HCT116 (cell line): ENCODE data around the gene SYNE2. TPM values are rescaled to one million over a fixed set of nuclear protein-coding genes. Genes with fewer than 3 reads are reported as not detected.

Source experiments
- ATAC-seq: fragments of 200-7000 bp; cut with Tn5 transposase; 2 replicates; pipeline ENCODE4 v1.9.1; 2020; ENCODE audit warnings: mild to moderate bottlenecking, moderate library complexity
- BruUV-seq: library from RNA; stranded (reverse); fragments of 400-500 nt; replicated peaks from 2 replicates; lab custom pipeline; 2021; lab: Mats Ljungman, UMichigan
- CTCF ChIA-PET: fragments of 300-600 bp; sonication (Branson Sonifier 250); formaldehyde crosslinking; loops from one replicate; lab custom pipeline; 2021; ENCODE audit warnings: antibody characterized with exemption; lab: Charles Lee
- POLR2A ChIA-PET: fragments of 300-600, 350-600 bp; sonication (Branson Sonifier 250); formaldehyde crosslinking; loops from one replicate; lab custom pipeline; 2021; ENCODE audit warnings: antibody characterized with exemption; lab: Charles Lee
- RAD21 ChIA-PET, 2 experiments: fragments of 300-600 bp; sonication (Branson Sonifier 250); formaldehyde crosslinking; loops; one replicate each; lab custom pipeline; 2023; ENCODE audit warnings: low total read pairs in 2 of 2; ENCODE audit not compliant: uncharacterized antibody in 2 of 2, unreplicated experiment in 2 of 2, low non-redundant PET in 1 of 2; lab: Charles Lee
- DNase-seq: peaks from one replicate; pipeline ENCODE4 v3.0.0-alpha.2; 2010; ENCODE audit warnings: low read depth, low spot score
- H2AFZ ChIP-seq: fragments of 200-600 bp; shearing (Covaris generic), sonication (generic); 2 replicates; pipeline ENCODE4 v1.6.1; 2017; ENCODE audit warnings: low read depth, mixed run types, mixed read lengths, antibody characterized with exemption, low read length; ENCODE audit not compliant: poor library complexity, severe bottlenecking
- H3K27ac ChIP-seq: 2 replicates; pipeline ENCODE4 v1.5.1; 2012; ENCODE audit warnings: low read depth, low read length
- H3K27me3 ChIP-seq: fragments of 200-600 bp; sonication (generic); 2 replicates; pipeline ENCODE4 v1.6.1; 2016; ENCODE audit warnings: mixed run types, low read length, mixed read lengths; ENCODE audit not compliant: insufficient read depth
- H3K36me3 ChIP-seq, 2 experiments: fragments of 200-500 bp in 1 of 2; fragments of 200-600 bp in 1 of 2; sonication (Bioruptor generic) in 1 of 2; sonication (generic) in 1 of 2; 2 replicates each; pipeline versions ENCODE4 v1.5.1 to v1.6.1; 2014 to 2016; ENCODE audit warnings: low read length in 2 of 2, inconsistent platforms in 1 of 2, mixed read lengths in 1 of 2, mixed run types in 1 of 2; ENCODE audit not compliant: insufficient read depth in 2 of 2, control insufficient read depth in 1 of 2
- H3K4me1 ChIP-seq, 2 experiments: fragments of 200-600 bp in 1 of 2; sonication (generic) in 1 of 2; 2 replicates each; pipeline versions ENCODE4 v1.5.1 to v1.6.1; 2012 to 2017; ENCODE audit warnings: low read length in 2 of 2, inconsistent platforms in 1 of 2, mild to moderate bottlenecking in 1 of 2, mixed read lengths in 1 of 2, mixed run types in 1 of 2, moderate library complexity in 1 of 2; ENCODE audit not compliant: insufficient read depth in 2 of 2, control insufficient read depth in 1 of 2
- H3K4me2 ChIP-seq: fragments of 200-600 bp; sonication (generic); 2 replicates; pipeline ENCODE4 v1.6.1; 2017; ENCODE audit warnings: mixed run types, low read length, mixed read lengths
- H3K4me3 ChIP-seq, 2 experiments: fragments of 200-600 bp in 1 of 2; sonication (generic) in 1 of 2; replicated peaks in 1 of 2; 2 replicates each; pipeline ENCODE4 v1.5.1; 2011 to 2016; ENCODE audit warnings: low read length in 2 of 2, control low read depth in 1 of 2, low read depth in 1 of 2, mild to moderate bottlenecking in 1 of 2, mixed read lengths in 1 of 2, mixed run types in 1 of 2
- H3K79me2 ChIP-seq: fragments of 200-600 bp; sonication (generic); 2 replicates; pipeline ENCODE4 v1.6.1; 2017; ENCODE audit warnings: mild to moderate bottlenecking, mixed run types, low read length, moderate library complexity, mixed read lengths; ENCODE audit not compliant: insufficient read depth
- H3K9ac ChIP-seq: fragments of 200-600 bp; sonication (generic); 2 replicates; pipeline ENCODE4 v1.6.1; 2016; ENCODE audit warnings: low read length, mixed read lengths
- H3K9me2 ChIP-seq: fragments of 200-600 bp; sonication (generic), shearing (Covaris generic); 2 replicates; pipeline ENCODE4 v1.6.1; 2017; ENCODE audit warnings: mixed run types, mild to moderate bottlenecking, moderate library complexity; ENCODE audit not compliant: insufficient read depth
- H3K9me3 ChIP-seq, 2 experiments: fragments of 200-500 bp in 1 of 2; fragments of 200-600 bp in 1 of 2; sonication (Bioruptor generic) in 1 of 2; sonication (generic) in 1 of 2; 2 replicates each; pipeline ENCODE4 v1.6.1; 2014 to 2017; ENCODE audit warnings: low read length in 2 of 2, mixed read lengths in 2 of 2, inconsistent platforms in 1 of 2, low read depth in 1 of 2, mild to moderate bottlenecking in 1 of 2, mixed run types in 1 of 2, moderate library complexity in 1 of 2; ENCODE audit not compliant: control insufficient read depth in 1 of 2, insufficient read depth in 1 of 2
- H4K20me1 ChIP-seq: fragments of 200-600 bp; sonication (generic), shearing (Covaris generic); 2 replicates; pipeline ENCODE4 v1.6.1; 2017; ENCODE audit warnings: mixed run types, mild to moderate bottlenecking, moderate library complexity; ENCODE audit not compliant: insufficient read depth
- CEBPB ChIP-seq: IDR thresholded peaks from 2 replicates; pipeline ENCODE4 v1.6.1; 2012; ENCODE audit warnings: low read depth
- CTCF ChIP-seq, 3 experiments: fragments of 200-600 bp in 1 of 3; sonication (generic) in 1 of 3; IDR thresholded peaks in 2 of 3; conservative IDR thresholded peaks in 1 of 3; 2 replicates each; pipeline ENCODE4 v1.5.1; 2012 to 2017; ENCODE audit warnings: low read depth in 2 of 3, low read length in 2 of 3, antibody characterized with exemption in 1 of 3, borderline replicate concordance in 1 of 3, control low read depth in 1 of 3, mild to moderate bottlenecking in 1 of 3, mixed read lengths in 1 of 3, mixed run types in 1 of 3, moderate library complexity in 1 of 3; ENCODE audit not compliant: insufficient read depth in 1 of 3
- EGR1 ChIP-seq: IDR thresholded peaks from 2 replicates; pipeline ENCODE4 v1.6.1; 2012; ENCODE audit warnings: low read depth
- EZH2phosphoT487 ChIP-seq: fragments of 200-600 bp; IDR thresholded peaks from 2 replicates; pipeline ENCODE4 v1.6.1; 2018; ENCODE audit warnings: antibody characterized with exemption, borderline replicate concordance
- JUND ChIP-seq: IDR thresholded peaks from 2 replicates; pipeline ENCODE4 v1.6.1; 2012
- MAX ChIP-seq: IDR thresholded peaks from 2 replicates; pipeline ENCODE4 v1.6.1; 2012
- REST ChIP-seq: IDR thresholded peaks from 2 replicates; pipeline ENCODE4 v1.6.1; 2012; ENCODE audit warnings: low read depth
- SIN3A ChIP-seq: IDR thresholded peaks from 2 replicates; pipeline ENCODE4 v1.6.1; 2012; ENCODE audit warnings: low read depth
- SP1 ChIP-seq: IDR thresholded peaks from 2 replicates; pipeline ENCODE4 v1.6.1; 2012; ENCODE audit warnings: low read depth
- SRF ChIP-seq: IDR thresholded peaks from 2 replicates; pipeline ENCODE4 v1.6.1; 2012; ENCODE audit warnings: low read depth
- ZFX ChIP-seq: fragments of 450-650 bp; IDR thresholded peaks from 2 replicates; pipeline ENCODE4 v1.6.1; 2017
- ZNF274 ChIP-seq: fragments of 200-500 bp; sonication (Bioruptor generic); IDR thresholded peaks from 2 replicates; pipeline ENCODE4 v1.6.1; 2014; ENCODE audit warnings: mild to moderate bottlenecking, low read depth, low read length, inconsistent platforms
- intact Hi-C: fragments of 100-400 bp; cut with micrococcal nuclease; formaldehyde crosslinking; loops from 2 replicates; pipeline ENCODE4 v1.10.0; 2022
- total RNA-seq: library from RNA; stranded (reverse); gene quantifications from one replicate; pipeline ENCODE4 v1.2.1, GENCODE V29; 2021; ENCODE audit not compliant: unreplicated experiment

Gene SYNE2
- total RNA-seq, 1 experiment from 2014 or later = 28.8 TPM

DNA sequence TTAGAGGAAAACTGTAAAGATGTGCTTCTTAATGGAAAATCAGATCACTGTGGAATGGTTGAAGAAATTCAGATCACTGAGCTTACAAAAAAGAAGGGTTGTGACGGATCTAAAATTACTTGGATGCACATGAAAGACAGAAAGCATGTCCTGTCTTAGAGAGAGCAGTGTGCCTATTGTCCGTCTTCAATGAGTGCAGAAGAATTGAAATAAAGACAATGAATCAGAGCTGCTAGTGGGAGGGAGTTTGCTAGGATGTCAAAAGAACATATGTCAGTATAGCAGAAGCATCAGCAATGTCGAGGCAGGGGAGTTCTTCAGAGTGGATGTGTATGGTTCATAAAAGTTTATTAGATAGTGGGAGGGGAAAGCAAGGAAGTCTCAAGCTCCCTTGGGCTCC is 172.7 kb downstream of the SYNE2 start:
- ATAC-seq = no peak
- Histone ChIP-seq H3K27me3 (no peaks in the 10 kb centered on the region), H3K9me2 (no peaks in the 10 kb centered on the region), H4K20me1 (no peaks in the 10 kb centered on the region)
- intact Hi-C loops = no loop called here
- no peak for TF ChIP-seq MAX
- TF ChIP-seq, all 23 proteins: peak for 0
- ChIA-PET RAD21 (no interaction called here), POLR2A (no interaction called here), CTCF (interaction anchor here (0.8 kb wide), 1 partner anchor 278 kb away, joined by 3 read pairs; no protein-coding TSS in a partner anchor)
- no peak overlapping the region for H3K9ac ChIP-seq
- no peaks in the 10 kb centered on the region for H3K9me3 ChIP-seq
- no peak for DNase-seq
- H3K79me2 ChIP-seq = no peaks in the 10 kb centered on the region
- no peaks in the 10 kb centered on the region for H3K4me1 ChIP-seq
- no peak overlapping the region for H2AFZ ChIP-seq
- no peak overlapping the region for H3K4me2 ChIP-seq
- no peak overlapping the region for H3K27ac ChIP-seq
- H3K4me3 ChIP-seq = no peak overlapping the region
- BruUV-seq = no TSS peak
- peaks cover 5 to 15% of the 10 kb centered on the region in 2 experiments; a peak in 3 of 4 replicates for H3K36me3 ChIP-seq

GRCh38 chr14:64026600-64026999 is 173.8 kb downstream of the SYNE2 start:
- ATAC-seq = no peak

More at GRCh38 chr14:64026600-64026999, 173.8 kb downstream of the SYNE2 start:
- TF ChIP-seq SP1 (no peak), ZNF274 (no peak), JUND (no peak), ZFX (no peak), CTCF (IDR thresholded peaks at IDR 0.05 in 2 of 3, conservative IDR thresholded peaks at IDR 0.05 in 1 of 3; ENCODE audit: borderline replicate concordance in 1 of 3, insufficient read depth in 1 of 3, low read depth in 2 of 3, low read length in 2 of 3) (no peak), EGR1 (no peak), REST (no peak), SRF (no peak), EZH2phosphoT487 (no peak), CEBPB (no peak), SIN3A (no peak)
- TF ChIP-seq, all 23 proteins: peak for 0
- H3K27ac ChIP-seq = no peak overlapping the region
- no peaks in the 10 kb centered on the region for H3K27me3 ChIP-seq
- H3K9me3 ChIP-seq = no peaks in the 10 kb centered on the region
- ChIA-PET RAD21 (no interaction called here), POLR2A (no interaction called here), CTCF (no interaction called here)
- H3K4me1 ChIP-seq = no peaks in the 10 kb centered on the region
- no TSS peak for BruUV-seq
- no peaks in the 10 kb centered on the region for H4K20me1 ChIP-seq
- H3K9me2 ChIP-seq = no peaks in the 10 kb centered on the region
- intact Hi-C loops = no loop called here
- no peak overlapping the region for H3K9ac ChIP-seq
- H3K4me3 ChIP-seq = no peak overlapping the region
- H3K36me3 ChIP-seq = peaks cover 5 to 11% of the 10 kb centered on the region in 2 experiments; a peak in 2 of 4 replicates
- H3K79me2 ChIP-seq = no peaks in the 10 kb centered on the region
- H2AFZ ChIP-seq = no peak overlapping the region
- no peak overlapping the region for H3K4me2 ChIP-seq
- no peak for DNase-seq
